ENCODE data around the gene PFKM. TPM values are rescaled to one million over a fixed set of nuclear protein-coding genes. Genes with fewer than 3 reads are reported as not detected.
A peak's percentile ranks its signal among the peaks of the same experiment; 100 is the strongest.

Gene PFKM
- total RNA-seq, 2 donors from 2014 or later = 36.9 to 71.9 TPM

- Histone ChIP-seq H3K4me1 (replicated peaks) (no peaks in the 10 kb centered on the region), H3K36me3 (no peaks in the 10 kb centered on the region), H3K27me3 (replicated peaks; ENCODE audit: insufficient read depth) (no peaks in the 10 kb centered on the region), H3K4me3 (no peak overlapping the region), H3K27ac (no peak overlapping the region), H3K9me3 (no peaks in the 10 kb centered on the region)
- intact Hi-C loops (cut with DNase I) = no loop called here
- 70% methylated on average over 2 of the region's 2 CpGs for WGBS
- TF ChIP-seq, protein P1, sequence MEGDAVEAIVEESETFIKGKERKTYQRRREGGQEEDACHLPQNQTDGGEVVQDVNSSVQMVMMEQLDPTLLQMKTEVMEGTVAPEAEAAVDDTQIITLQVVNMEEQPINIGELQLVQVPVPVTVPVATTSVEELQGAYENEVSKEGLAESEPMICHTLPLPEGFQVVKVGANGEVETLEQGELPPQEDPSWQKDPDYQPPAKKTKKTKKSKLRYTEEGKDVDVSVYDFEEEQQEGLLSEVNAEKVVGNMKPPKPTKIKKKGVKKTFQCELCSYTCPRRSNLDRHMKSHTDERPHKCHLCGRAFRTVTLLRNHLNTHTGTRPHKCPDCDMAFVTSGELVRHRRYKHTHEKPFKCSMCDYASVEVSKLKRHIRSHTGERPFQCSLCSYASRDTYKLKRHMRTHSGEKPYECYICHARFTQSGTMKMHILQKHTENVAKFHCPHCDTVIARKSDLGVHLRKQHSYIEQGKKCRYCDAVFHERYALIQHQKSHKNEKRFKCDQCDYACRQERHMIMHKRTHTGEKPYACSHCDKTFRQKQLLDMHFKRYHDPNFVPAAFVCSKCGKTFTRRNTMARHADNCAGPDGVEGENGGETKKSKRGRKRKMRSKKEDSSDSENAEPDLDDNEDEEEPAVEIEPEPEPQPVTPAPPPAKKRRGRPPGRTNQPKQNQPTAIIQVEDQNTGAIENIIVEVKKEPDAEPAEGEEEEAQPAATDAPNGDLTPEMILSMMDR (IDR thresholded peaks at IDR 0.05) = no peak
- TF ChIP-seq POLR2AphosphoS5 (IDR thresholded peaks at IDR 0.05) = no peak
- no peak for TF ChIP-seq POLR2A (IDR thresholded peaks at IDR 0.05)
- no peak for DNase-seq (ENCODE audit: low spot score)
These were observed 41.6 kb downstream of the PFKM start for GRCh38 chr12:48160807-48161206.

GRCh38 chr12:48163150-48163747 is 44.1 kb downstream of the PFKM start:
- TF ChIP-seq POLR2A (IDR thresholded peaks at IDR 0.05) = no peak
- no peak for TF ChIP-seq POLR2AphosphoS5 (IDR thresholded peaks at IDR 0.05)
- TF ChIP-seq, protein P1 (IDR thresholded peaks at IDR 0.05) = no peak
- Histone ChIP-seq H3K9me3 (no peaks in the 10 kb centered on the region), H3K4me1 (replicated peaks) (no peaks in the 10 kb centered on the region), H3K27me3 (replicated peaks; ENCODE audit: insufficient read depth) (no peaks in the 10 kb centered on the region), H3K27ac (no peak overlapping the region), H3K36me3 (no peaks in the 10 kb centered on the region), H3K4me3 (no peak overlapping the region)
- 64% methylated on average over 5 of the region's 5 CpGs for WGBS
- no peak for DNase-seq (ENCODE audit: low spot score)
- intact Hi-C loops (cut with DNase I) = no loop called here

- intact Hi-C loops (cut with DNase I) = loop anchor here (2.0 kb wide), 1 partner anchor 82 kb away; no protein-coding TSS in a partner anchor
- H3K4me1 ChIP-seq (replicated peaks) = no peaks in the 10 kb centered on the region
- WGBS = 83% methylated on average over 2 of the region's 2 CpGs
These were observed 45.3 kb downstream of the PFKM start for GRCh38 chr12:48164451-48164850.

GRCh38 chr12:48165089-48165981 is 46.2 kb downstream of the PFKM start:
- 17% methylated on average over 2 of the region's 2 CpGs for WGBS
- H3K9me3 ChIP-seq = no peaks in the 10 kb centered on the region
- DNase-seq (ENCODE audit: low spot score) = no peak
- H3K4me3 ChIP-seq = no peak overlapping the region
- intact Hi-C loops (cut with DNase I) = loop anchor here (2.0 kb wide), 1 partner anchor 83 kb away; no protein-coding TSS in a partner anchor
- H3K4me1 ChIP-seq (replicated peaks) = no peaks in the 10 kb centered on the region
- H3K27ac ChIP-seq = no peak overlapping the region
- TF ChIP-seq, protein P1 (IDR thresholded peaks at IDR 0.05) = peak; percentile 60 to 83 (median 74)
- TF ChIP-seq POLR2AphosphoS5 (IDR thresholded peaks at IDR 0.05) = peak; percentile 48
- TF ChIP-seq POLR2A (IDR thresholded peaks at IDR 0.05) = no peak
- H3K27me3 ChIP-seq (replicated peaks; ENCODE audit: insufficient read depth) = no peaks in the 10 kb centered on the region
- H3K36me3 ChIP-seq = no peaks in the 10 kb centered on the region

More at GRCh38 chr12:48164451-48164850, 45.3 kb downstream of the PFKM start:
- TF ChIP-seq, protein P1 (IDR thresholded peaks at IDR 0.05) = no peak
- DNase-seq (ENCODE audit: low spot score) = no peak
- H3K27me3 ChIP-seq (replicated peaks; ENCODE audit: insufficient read depth) = no peaks in the 10 kb centered on the region
- no peak overlapping the region for H3K4me3 ChIP-seq
- no peaks in the 10 kb centered on the region for H3K36me3 ChIP-seq
- H3K9me3 ChIP-seq = no peaks in the 10 kb centered on the region
- no peak overlapping the region for H3K27ac ChIP-seq

Measured in prostate gland (tissue), 2 donors.